Adrenal gland (tissue), 12 donors: ENCODE data around the gene CPN2. TPM values are rescaled to one million over a fixed set of nuclear protein-coding genes. Genes with fewer than 3 reads are reported as not detected.
A peak's percentile ranks its signal among the peaks of the same experiment; 100 is the strongest.

Source experiments
- DNase-seq, 7 donors: peaks; one replicate each; pipeline ENCODE4 v3.0.0-alpha.2; 2019 to 2020
- H3K27ac ChIP-seq, 5 donors: fragments of 200-600 bp; sonication (generic) in 4 of 5; 1 replicate in 3 of 5; 2 replicates in 2 of 5; pipeline versions ENCODE4 v1.5.1 to v1.8.0; 2016 to 2020; ENCODE audit warnings: mild to moderate bottlenecking in 1 of 5
- H3K27me3 ChIP-seq: fragments of 200-600 bp; 2 replicates; pipeline ENCODE4 v1.8.0; 2021
- H3K36me3 ChIP-seq, 2 donors: fragments of 200-600 bp; replicated peaks in 1 of 2; 1 replicate in 1 of 2; 2 replicates in 1 of 2; pipeline versions ENCODE4 v1.5.1 to v1.8.0; 2018 to 2022
- H3K4me1 ChIP-seq, 2 donors: fragments of 200-600 bp; replicated peaks in 1 of 2; 1 replicate in 1 of 2; 2 replicates in 1 of 2; pipeline versions ENCODE4 v1.5.1 to v1.8.0; 2018 to 2021
- H3K4me3 ChIP-seq, 4 donors: fragments of 200-600 bp; sonication (generic) in 3 of 4; one replicate each; pipeline ENCODE4 v1.5.1; 2016 to 2018
- H3K9me3 ChIP-seq, 3 donors: fragments of 200-600 bp; sonication (generic) in 1 of 3; replicated peaks in 1 of 3; 1 replicate in 2 of 3; 2 replicates in 1 of 3; pipeline versions ENCODE4 v1.5.1 to v1.8.0; 2016 to 2021
- CTCF ChIP-seq, 6 experiments: fragments of 450-650 bp in 4 of 6; fragments of 200-600 bp in 2 of 6; sonication (generic) in 1 of 6; IDR thresholded peaks; 1 replicate in 5 of 6; 2 replicates in 1 of 6; pipeline versions ENCODE4 v1.5.1 to v1.8.0; 2016 to 2021; ENCODE audit warnings: antibody characterized with exemption in 6 of 6, mild to moderate bottlenecking in 2 of 6, moderate library complexity in 1 of 6
- POLR2A ChIP-seq, 2 donors: fragments of 450-650 bp; IDR thresholded peaks; one replicate each; pipeline ENCODE4 v1.6.1; 2017; ENCODE audit warnings: antibody characterized with exemption in 2 of 2, mild to moderate bottlenecking in 2 of 2, moderate library complexity in 1 of 2
- WGBS, 4 donors: extraction: QIAGEN DNeasy Blood & Tissue Kit in 2 of 4; methylation state at CpG; one replicate each; pipeline versions ENCODE4 v1.1.5 to v1.1.7; 2013 to 2017; 5-methylcytosine and 5-hydroxymethylcytosine counted together
- intact Hi-C, 2 donors: fragments of 100-400 bp; cut with DNase I; formaldehyde crosslinking; loops; one replicate each; pipeline versions ENCODE4 v1.14.1 to v1.15.0; 2022 to 2023
- polyA plus RNA-seq, 3 donors: library from polyadenylated mRNA; stranded (reverse); fragments of 200-250 nt in 2 of 3; fragments of 350-450 nt in 1 of 3; fragmentation: Illumina TruSeq in 1 of 3; extraction: RNeasy Lipid Tissue Mini Kit (QIAGEN cat#74804) in 1 of 3; gene quantifications; one replicate each; pipeline ENCODE4 v1.2.3, GENCODE V29; 2013 to 2014
- total RNA-seq, 9 donors: library from RNA; depleted of rRNA in 4 of 9; stranded (reverse); fragments of >200 nt in 4 of 9; fragments of 120-200 nt in 1 of 9; fragmentation: NEBNext Ultra II Directional in 1 of 9; extraction: Animal tissue kit (Norgen Biotek cat#: 25700) in 1 of 9; gene quantifications; one replicate each; pipeline versions ENCODE4 v1.1.0 to v1.2.4, GENCODE V29; 2013 to 2023
- donor health status: healthy with polysubstance abuse.
- donor health status: Bipolar disorder and iron deficiency.
- donor health status: DM: yes; HTN: yes; CAD: no.
- donor health status: DM: no; HTN: no; CAD: no.
- donor health status: DM: no; HTN: no; CAD: no.
- donor health status: DM: yes; HTN: yes; CAD: no.

The CPN2 gene
- total and polyA plus RNA-seq, 12 donors, result 0.32 to 14.3 (median 3.1) TPM

DNA sequence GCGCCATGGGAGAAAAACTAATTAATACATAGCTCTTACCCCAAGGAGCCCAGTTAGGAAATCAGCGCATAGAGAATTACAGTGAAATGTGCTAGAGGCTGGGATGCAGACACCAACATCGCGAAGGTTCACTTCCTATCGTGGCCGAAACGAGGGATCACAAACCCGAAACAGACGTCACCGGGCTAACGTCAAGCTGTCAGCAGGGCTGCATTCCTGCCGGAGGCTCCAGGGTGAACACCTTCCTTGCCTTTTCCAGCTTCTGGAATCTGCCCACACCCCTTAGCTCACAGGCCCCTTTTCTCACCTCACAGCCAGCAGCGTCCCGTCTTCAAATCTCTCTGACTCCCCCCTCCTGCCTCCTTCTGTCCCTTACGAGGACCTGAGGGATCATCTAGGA lies 34.9 kb upstream of the CPN2 start:
- no peak overlapping the region for H3K4me3 ChIP-seq
- intact Hi-C loops, result no loop called here
- no peak for TF ChIP-seq CTCF (IDR thresholded peaks at IDR 0.05)
- TF ChIP-seq POLR2A (IDR thresholded peaks at IDR 0.05), result no peak
- peaks cover 4% of the 10 kb centered on the region for H3K27me3 ChIP-seq
- 73 to 84% (median 81%) methylated on average over 15 of the region's 15 CpGs for WGBS, 4 donors
- no peaks in the 10 kb centered on the region for H3K9me3 ChIP-seq
- no peak overlapping the region for H3K27ac ChIP-seq
- H3K36me3 ChIP-seq, result no peaks in the 10 kb centered on the region
- DNase-seq, result peak in 1 of 7 donors; percentile 14
- no peaks in the 10 kb centered on the region for H3K4me1 ChIP-seq

DNA sequence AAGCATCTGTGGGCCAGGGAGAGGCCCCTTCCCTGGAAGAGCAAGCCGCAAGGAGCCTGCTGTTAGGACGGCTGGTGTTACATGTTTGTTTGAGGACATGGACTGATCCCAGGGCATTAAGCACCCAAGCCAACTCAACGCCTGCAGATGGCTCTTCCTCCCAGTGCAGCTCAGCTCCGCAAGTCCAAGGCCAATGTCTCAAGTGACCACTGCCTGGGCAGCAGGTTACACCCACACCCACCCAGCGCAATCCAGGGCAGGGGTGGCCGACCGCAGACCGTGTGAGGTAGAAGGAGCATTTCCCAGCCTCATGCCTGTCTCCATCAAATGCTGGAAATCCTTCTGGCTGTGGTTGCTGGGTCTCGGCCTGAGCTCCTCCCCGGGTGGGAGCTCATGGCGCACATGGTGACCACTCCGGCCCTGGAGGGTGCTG lies 33.5 kb upstream of the CPN2 start:
- DNase-seq, result no peak

DNA sequence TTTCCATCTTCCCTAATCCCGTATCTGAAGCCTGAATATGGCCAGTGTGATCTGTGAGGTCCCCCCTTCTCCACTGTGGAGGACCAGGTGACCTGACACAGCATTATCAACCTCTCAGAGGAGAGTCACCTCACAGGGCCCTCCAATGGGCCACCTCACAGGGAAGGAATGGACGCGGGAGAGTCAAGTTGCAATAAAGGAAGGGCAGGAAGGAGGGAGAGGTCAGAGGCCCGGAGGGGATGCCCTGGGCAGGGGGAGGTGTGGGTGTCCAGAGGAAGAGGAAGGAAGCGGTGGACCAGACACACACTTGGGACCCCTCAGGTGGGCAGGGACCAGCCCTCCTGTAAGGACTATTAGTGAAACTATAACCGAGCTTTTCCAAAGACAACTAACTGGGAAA lies 33.0 kb upstream of the CPN2 start:
- H3K9me3 ChIP-seq, result no peaks in the 10 kb centered on the region
- H3K27me3 ChIP-seq, result peaks cover 4% of the 10 kb centered on the region
- no peaks in the 10 kb centered on the region for H3K36me3 ChIP-seq
- no peaks in the 10 kb centered on the region for H3K4me1 ChIP-seq
- TF ChIP-seq CTCF (IDR thresholded peaks at IDR 0.05) (no peak), POLR2A (IDR thresholded peaks at IDR 0.05) (no peak)
- intact Hi-C loops, result no loop called here
- 72 to 83% (median 78%) methylated on average over 6 of the region's 6 CpGs for WGBS, 4 donors
- DNase-seq, result peak in 1 of 7 donors; percentile 28
- no peak overlapping the region for H3K4me3 ChIP-seq
- H3K27ac ChIP-seq, result no peak overlapping the region

More for the DNA sequence above, 33.5 kb upstream of the CPN2 start:
- 83 to 95% (median 91%) methylated on average over 10 to 12 of the region's 12 CpGs for WGBS, 4 donors
- H3K27ac ChIP-seq, result no peak overlapping the region
- no peaks in the 10 kb centered on the region for H3K9me3 ChIP-seq
- intact Hi-C loops, result no loop called here
- TF ChIP-seq POLR2A (IDR thresholded peaks at IDR 0.05) (no peak), CTCF (IDR thresholded peaks at IDR 0.05) (no peak)
- no peaks in the 10 kb centered on the region for H3K4me1 ChIP-seq
- no peaks in the 10 kb centered on the region for H3K36me3 ChIP-seq
- H3K27me3 ChIP-seq, result peaks cover 4% of the 10 kb centered on the region
- H3K4me3 ChIP-seq, result no peak overlapping the region

GRCh38 chr3:194383276-194383940 lies 32.3 kb upstream of the CPN2 start:
- Histone ChIP-seq H3K27me3 (peaks cover 4% of the 10 kb centered on the region), H3K4me3 (no peak overlapping the region), H3K9me3 (no peaks in the 10 kb centered on the region), H3K4me1 (no peaks in the 10 kb centered on the region), H3K27ac (no peak overlapping the region), H3K36me3 (no peaks in the 10 kb centered on the region)
- DNase-seq, result no peak
- WGBS, 4 donors, result 89% methylated on average over 10 to 14 of the region's 14 CpGs
- intact Hi-C loops, result no loop called here
- TF ChIP-seq CTCF (IDR thresholded peaks at IDR 0.05), result no peak
